Neural crest cell (in vitro differentiated cells): ENCODE results near the gene MAP4K3. TPM values are rescaled to one million over a fixed set of nuclear protein-coding genes. Genes with fewer than 3 reads are reported as not detected.

Experiments used
- DNase-seq: peaks from one replicate; pipeline ENCODE4 v3.0.0; 2021; ENCODE audit warnings: low read depth, mixed read lengths, low spot score
- H3K27ac Mint-ChIP-seq: one replicate; pipeline ENCODE4 v1.8.0; 2021; ENCODE audit warnings: mild to moderate bottlenecking, mixed read lengths; ENCODE audit not compliant: unreplicated experiment
- H3K27me3 Mint-ChIP-seq: 2 replicates; pipeline ENCODE4 v1.8.0; 2021; ENCODE audit warnings: low read depth, mild to moderate bottlenecking, mixed read lengths
- H3K36me3 Mint-ChIP-seq: 2 replicates; pipeline ENCODE4 v1.8.0; 2021; ENCODE audit warnings: low read depth, mild to moderate bottlenecking, mixed read lengths
- H3K4me1 Mint-ChIP-seq: 2 replicates; pipeline ENCODE4 v1.8.0; 2021; ENCODE audit warnings: mixed read lengths
- H3K4me3 Mint-ChIP-seq: one replicate; pipeline ENCODE4 v1.8.0; 2021; ENCODE audit warnings: mild to moderate bottlenecking, mixed read lengths
- H3K9me3 Mint-ChIP-seq: 2 replicates; pipeline ENCODE4 v1.8.0; 2021; ENCODE audit warnings: mixed read lengths
- CTCF ChIP-seq: fragments of 200-600 bp; sonication (generic); conservative IDR thresholded peaks from 2 replicates; pipeline ENCODE4 v1.5.0; 2021; ENCODE audit warnings: antibody characterized with exemption, mild to moderate bottlenecking
- total RNA-seq: library from RNA; stranded (reverse); gene quantifications from 2 replicates; pipeline ENCODE4 v1.2.1, GENCODE V29; 2021

MAP4K3 gene
- total RNA-seq, 1 donor from 2014 or later, result 37.1 TPM

GRCh38 chr2:39455826-39456225, 18.7 kb upstream of the MAP4K3 start:
- Mint-ChIP-seq H3K36me3 (peaks cover 12% of the 10 kb centered on the region), H3K27ac (no peak overlapping the region), H3K9me3 (no peaks in the 10 kb centered on the region), H3K4me1 (no peaks in the 10 kb centered on the region), H3K27me3 (no peaks in the 10 kb centered on the region), H3K4me3 (no peak overlapping the region)
- TF ChIP-seq CTCF, result no peak
- DNase-seq, result no peak

- no peak for DNase-seq
- Mint-ChIP-seq H3K27ac (no peak overlapping the region), H3K9me3 (no peaks in the 10 kb centered on the region), H3K36me3 (peaks cover 9% of the 10 kb centered on the region), H3K27me3 (no peaks in the 10 kb centered on the region), H3K4me1 (no peaks in the 10 kb centered on the region), H3K4me3 (no peak overlapping the region)
- no peak for TF ChIP-seq CTCF
Observed at GRCh38 chr2:39452396-39452795, 15.3 kb upstream of the MAP4K3 start.

- H3K27me3 Mint-ChIP-seq, result no peaks in the 10 kb centered on the region
- peaks cover 9% of the 10 kb centered on the region for H3K36me3 Mint-ChIP-seq
- no peak overlapping the region for H3K27ac Mint-ChIP-seq
- H3K9me3 Mint-ChIP-seq, result no peaks in the 10 kb centered on the region
- no peaks in the 10 kb centered on the region for H3K4me1 Mint-ChIP-seq
- TF ChIP-seq CTCF, result no peak
- H3K4me3 Mint-ChIP-seq, result no peak overlapping the region
- DNase-seq, result no peak
Observed at GRCh38 chr2:39451954-39452353, 14.9 kb upstream of the MAP4K3 start.

GRCh38 chr2:39448169-39448502, 11.1 kb upstream of the MAP4K3 start:
- H3K9me3 Mint-ChIP-seq, result no peaks in the 10 kb centered on the region
- H3K4me1 Mint-ChIP-seq, result no peaks in the 10 kb centered on the region
- no peak overlapping the region for H3K27ac Mint-ChIP-seq
- H3K27me3 Mint-ChIP-seq, result no peaks in the 10 kb centered on the region
- no peak for DNase-seq
- H3K36me3 Mint-ChIP-seq, result peaks cover 5% of the 10 kb centered on the region
- H3K4me3 Mint-ChIP-seq, result no peak overlapping the region
- no peak for TF ChIP-seq CTCF

- Mint-ChIP-seq H3K4me1 (no peaks in the 10 kb centered on the region), H3K4me3 (no peak overlapping the region), H3K9me3 (no peaks in the 10 kb centered on the region), H3K27me3 (no peaks in the 10 kb centered on the region), H3K27ac (no peak overlapping the region), H3K36me3 (peaks cover 5% of the 10 kb centered on the region)
- TF ChIP-seq CTCF, result no peak
- DNase-seq, result no peak
Observed at GRCh38 chr2:39447266-39448168, 10.4 kb upstream of the MAP4K3 start.
